Choroid plexus epithelial cell (primary cell): ENCODE results near the gene IL17B.
A peak's percentile ranks its signal among the peaks of the same experiment; 100 is the strongest.

ENCODE experiments used
- DNase-seq: peaks from one replicate; pipeline ENCODE4 v3.0.0-alpha.2; 2010; ENCODE audit warnings: low read depth
- H3K4me3 ChIP-seq: 2 replicates; pipeline ENCODE4 v1.5.1; 2011; ENCODE audit warnings: low read depth, mild to moderate bottlenecking, control low read depth, low read length, moderate library complexity
- CTCF ChIP-seq: conservative IDR thresholded peaks from 2 replicates; pipeline ENCODE4 v1.5.1; 2011; ENCODE audit warnings: low read depth, mild to moderate bottlenecking, control low read depth, inconsistent platforms, low read length, moderate library complexity

IL17B gene

GRCh38 chr5:149326611-149327010 is 52.5 kb downstream of the IL17B start:
- no peak for DNase-seq
- TF ChIP-seq CTCF: no peak
- no peak overlapping the region for H3K4me3 ChIP-seq

DNA sequence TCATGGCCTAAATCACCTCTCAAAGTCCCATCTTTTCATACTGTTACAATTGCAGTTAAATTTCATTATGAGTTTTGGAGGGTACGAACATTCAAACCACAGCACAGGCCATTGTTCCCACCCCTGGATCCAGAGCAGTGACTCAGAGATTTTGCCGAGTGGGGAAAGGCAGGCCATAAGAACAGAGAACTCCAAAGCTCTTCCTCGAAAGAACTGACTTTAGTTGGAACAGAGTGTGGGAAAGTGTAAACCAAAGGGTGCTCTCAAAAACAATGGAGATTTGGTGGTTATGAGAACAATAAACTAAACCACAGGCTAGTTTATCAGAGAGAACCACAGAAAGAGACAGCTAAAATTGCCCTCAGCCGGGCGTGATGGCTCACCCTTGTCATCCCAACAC is 53.2 kb downstream of the IL17B start:
- TF ChIP-seq CTCF: no peak
- DNase-seq: no peak
- no peak overlapping the region for H3K4me3 ChIP-seq

DNA sequence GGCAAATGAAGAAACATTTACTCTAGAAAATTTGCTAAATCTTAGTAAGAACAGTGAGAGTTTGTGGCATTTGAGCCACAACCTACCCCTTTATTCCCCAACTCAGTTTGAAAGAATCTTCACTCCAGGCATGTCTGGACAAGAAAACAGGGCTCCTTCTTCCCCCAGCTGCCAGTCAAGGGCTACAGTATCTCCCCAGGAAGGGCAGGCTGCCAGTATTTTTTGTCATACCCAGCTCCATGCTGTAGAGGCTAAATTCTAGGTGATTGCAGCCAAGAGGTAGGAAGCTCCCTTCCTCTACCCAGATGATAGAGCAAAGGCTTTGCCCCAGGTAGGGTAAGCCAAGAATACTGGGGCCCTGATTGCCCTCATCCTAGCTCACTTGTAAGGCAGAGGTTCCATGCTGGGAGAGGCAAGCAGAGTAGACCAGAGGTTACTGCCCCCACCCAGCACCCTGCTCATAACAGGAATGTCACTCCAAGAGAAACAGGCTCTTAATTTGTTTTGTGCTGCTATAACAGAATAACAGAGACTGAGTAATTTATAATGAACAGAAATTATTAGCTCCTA is 53.8 kb downstream of the IL17B start:
- no peak for TF ChIP-seq CTCF
- H3K4me3 ChIP-seq: no peak overlapping the region
- DNase-seq: peak; percentile 37

GRCh38 chr5:149324641-149325040 is 54.5 kb downstream of the IL17B start:
- no peak overlapping the region for H3K4me3 ChIP-seq
- no peak for TF ChIP-seq CTCF
- no peak for DNase-seq
